GM23338 (cell line): ENCODE measurements around the gene VPS39. TPM values are rescaled to one million over a fixed set of nuclear protein-coding genes. Genes with fewer than 3 reads are reported as not detected.

Experiments
- ATAC-seq: fragments of 200-7000 bp; cut with Tn5 transposase; 3 replicates; pipeline ENCODE4 v1.9.1; 2020
- DNase-seq: peaks from one replicate; pipeline ENCODE4 v3.0.0-alpha.2; 2015; ENCODE audit warnings: low spot score
- H2AFZ ChIP-seq: fragments of 200-600 bp; sonication (generic); 2 replicates; pipeline ENCODE4 v1.8.0; 2016; ENCODE audit warnings: antibody characterized with exemption, mild to moderate bottlenecking, moderate library complexity
- H3F3A ChIP-seq: fragments of 200-600 bp; sonication (generic); replicated peaks from 2 replicates; pipeline ENCODE4 v1.8.0; 2017; ENCODE audit warnings: antibody characterized with exemption, mixed run types, low read depth
- H3K27ac ChIP-seq: fragments of 200-600 bp; sonication (generic); 2 replicates; pipeline ENCODE4 v1.6.1; 2016; ENCODE audit warnings: low read depth
- H3K27me3 ChIP-seq: fragments of 200-600 bp; sonication (generic); 2 replicates; pipeline ENCODE4 v1.8.0; 2016; ENCODE audit warnings: mild to moderate bottlenecking, mixed run types, moderate library complexity; ENCODE audit not compliant: insufficient read depth
- H3K36me3 ChIP-seq: fragments of 200-600 bp; sonication (generic); 2 replicates; pipeline ENCODE4 v1.8.0; 2016; ENCODE audit warnings: mild to moderate bottlenecking; ENCODE audit not compliant: insufficient read depth
- H3K4me1 ChIP-seq: fragments of 200-600 bp; sonication (generic); 2 replicates; pipeline ENCODE4 v1.8.0; 2016; ENCODE audit warnings: mild to moderate bottlenecking, moderate library complexity; ENCODE audit not compliant: insufficient read depth
- H3K4me2 ChIP-seq: fragments of 200-600 bp; sonication (generic); 2 replicates; pipeline ENCODE4 v1.7.1; 2017; ENCODE audit warnings: mixed run types
- H3K4me3 ChIP-seq: fragments of 200-600 bp; sonication (generic); 2 replicates; pipeline ENCODE4 v1.6.1; 2016; ENCODE audit warnings: mixed run types
- H3K79me2 ChIP-seq: fragments of 200-600 bp; sonication (generic); replicated peaks from 2 replicates; pipeline ENCODE4 v1.8.0; 2017; ENCODE audit warnings: mild to moderate bottlenecking; ENCODE audit not compliant: insufficient read depth
- H3K9me2 ChIP-seq: fragments of 200-600 bp; sonication (generic); 2 replicates; pipeline ENCODE4 v1.8.0; 2017; ENCODE audit not compliant: insufficient read depth
- H4K20me1 ChIP-seq: fragments of 200-600 bp; sonication (generic); replicated peaks from 2 replicates; pipeline ENCODE4 v1.8.0; 2017; ENCODE audit warnings: mild to moderate bottlenecking; ENCODE audit not compliant: insufficient read depth
- H3K27ac Mint-ChIP-seq: 2 replicates; pipeline ENCODE4 v1.8.0; 2020; ENCODE audit warnings: inconsistent platforms, mild to moderate bottlenecking, moderate library complexity, mixed read lengths
- H3K27me3 Mint-ChIP-seq: 3 replicates; pipeline ENCODE4 v1.8.0; 2022; ENCODE audit warnings: low read depth, mild to moderate bottlenecking, moderate library complexity, mixed read lengths, inconsistent platforms; ENCODE audit not compliant: insufficient read depth, poor library complexity
- H3K36me3 Mint-ChIP-seq: 3 replicates; pipeline ENCODE4 v1.8.0; 2021; ENCODE audit warnings: low read depth, mild to moderate bottlenecking, inconsistent platforms, moderate library complexity, mixed read lengths
- H3K4me1 Mint-ChIP-seq: 3 replicates; pipeline ENCODE4 v1.8.0; 2020; ENCODE audit warnings: mild to moderate bottlenecking, inconsistent platforms, mixed read lengths
- H3K4me3 Mint-ChIP-seq: 3 replicates; pipeline ENCODE4 v1.8.0; 2021; ENCODE audit warnings: moderate library complexity, mild to moderate bottlenecking, inconsistent platforms, mixed read lengths
- H3K9me3 Mint-ChIP-seq: 3 replicates; pipeline ENCODE4 v1.8.0; 2020; ENCODE audit warnings: moderate library complexity, mild to moderate bottlenecking, inconsistent platforms, mixed read lengths
- CREB1 ChIP-seq: fragments of 250-450 bp; sonication (Bioruptor Pico); IDR thresholded peaks from 2 replicates; pipeline ENCODE4 v1.5.0; 2020; ENCODE audit warnings: low read depth, mild to moderate bottlenecking, moderate library complexity
- CTCF ChIP-seq, 2 experiments: fragments of 200-600 bp in 1 of 2; sonication (generic) in 1 of 2; conservative IDR thresholded peaks; 2 replicates each; pipeline versions ENCODE4 v1.5.1 to v1.6.1; 2016 to 2017; ENCODE audit warnings: antibody characterized with exemption in 2 of 2, low read depth in 2 of 2, mild to moderate bottlenecking in 2 of 2, moderate library complexity in 1 of 2
- ETS1 ChIP-seq: IDR thresholded peaks from 2 replicates; pipeline ENCODE4 v1.6.1; 2016; ENCODE audit warnings: antibody characterized with exemption
- EZH2 ChIP-seq: fragments of 200-600 bp; sonication (generic); IDR thresholded peaks from one replicate; pipeline ENCODE4 v1.8.0; 2017; ENCODE audit warnings: antibody characterized with exemption, mild to moderate bottlenecking, low read depth; ENCODE audit not compliant: unreplicated experiment
- EZH2phosphoT487 ChIP-seq: fragments of 200-600 bp; sonication (generic); IDR thresholded peaks from one replicate; pipeline ENCODE4 v1.8.1; 2018; ENCODE audit warnings: antibody characterized with exemption; ENCODE audit not compliant: unreplicated experiment
- JUNB ChIP-seq: IDR thresholded peaks from one replicate; pipeline ENCODE4 v1.6.1; 2016; ENCODE audit warnings: antibody characterized with exemption; ENCODE audit not compliant: unreplicated experiment
- NANOG ChIP-seq: IDR thresholded peaks from 2 replicates; pipeline ENCODE4 v1.6.1; 2016; ENCODE audit warnings: antibody characterized with exemption, borderline replicate concordance
- POLR2AphosphoS5 ChIP-seq: IDR thresholded peaks from 2 replicates; pipeline ENCODE4 v1.6.1; 2016; ENCODE audit warnings: antibody characterized with exemption, low read depth
- REST ChIP-seq: IDR thresholded peaks from one replicate; pipeline ENCODE4 v1.6.1; 2018; ENCODE audit warnings: antibody characterized with exemption; ENCODE audit not compliant: unreplicated experiment
- STAT1 ChIP-seq: IDR thresholded peaks from one replicate; pipeline ENCODE4 v1.6.1; 2016; ENCODE audit warnings: antibody characterized with exemption; ENCODE audit not compliant: unreplicated experiment
- ZNF114 ChIP-seq: fragments of 250-450 bp; sonication (Bioruptor Pico); IDR thresholded peaks from 2 replicates; pipeline ENCODE4 v1.5.0; 2020; ENCODE audit warnings: mild to moderate bottlenecking, moderate library complexity
- ZNF331 ChIP-seq: fragments of 250-450 bp; sonication (Bioruptor Pico); IDR thresholded peaks from 2 replicates; pipeline ENCODE4 v1.5.0; 2020; ENCODE audit warnings: low read depth, mild to moderate bottlenecking, moderate library complexity
- ZNF462 ChIP-seq: fragments of 250-450 bp; sonication (Bioruptor Pico); IDR thresholded peaks from 2 replicates; pipeline ENCODE4 v1.5.0; 2020; ENCODE audit warnings: mild to moderate bottlenecking, moderate library complexity
- polyA plus RNA-seq: library from polyadenylated mRNA; unstranded; fragments of >200 nt; fragmentation: Nextera tagmentation; extraction: Ambion mirVana; gene quantifications from 2 replicates; pipeline ENCODE4 v1.2.1, GENCODE V29; 2016
- total RNA-seq: library from RNA; depleted of rRNA; stranded (reverse); fragments of >200 nt; shearing (Covaris generic); gene quantifications from 2 replicates; pipeline ENCODE4 v1.2.3, GENCODE V29; 2014

The VPS39 gene
- total and polyA plus RNA-seq, 2 experiments from 2014 or later: 14.9 to 45.1 TPM

- Mint-ChIP-seq H3K36me3 (no peaks in the 10 kb centered on the region), H3K27ac (no peak overlapping the region), H3K27me3 (peaks cover 4% of the 10 kb centered on the region), H3K4me3 (no peak overlapping the region), H3K4me1 (peaks cover 1% of the 10 kb centered on the region; the same call in 1 of the 3 replicates), H3K9me3 (peaks cover 15% of the 10 kb centered on the region; the same call in 2 of the 3 replicates)
- H3K9me2 ChIP-seq: no peaks in the 10 kb centered on the region
- H4K20me1 ChIP-seq: no peaks in the 10 kb centered on the region
- DNase-seq: no peak
- H2AFZ ChIP-seq: no peak overlapping the region
- TF ChIP-seq ZNF331 (CRISPR knock-in tag) (no peak), CTCF (conservative IDR thresholded peaks at IDR 0.05; ENCODE audit: low read depth in 2 of 2) (no peak), ZNF462 (no peak), STAT1 (no peak), EZH2 (no peak), ETS1 (no peak), POLR2AphosphoS5 (no peak), CREB1 (CRISPR knock-in tag) (no peak), REST (no peak), NANOG (no peak), JUNB (no peak), ZNF114 (no peak), EZH2phosphoT487 (no peak)
- no peaks in the 10 kb centered on the region for H3K79me2 ChIP-seq
- no peaks in the 10 kb centered on the region for H3F3A ChIP-seq
- no peak overlapping the region for H3K4me2 ChIP-seq
- H3K4me1 ChIP-seq: no peaks in the 10 kb centered on the region
- no peak for ATAC-seq
- no peaks in the 10 kb centered on the region for H3K27me3 ChIP-seq
- no peak overlapping the region for H3K27ac ChIP-seq
- H3K4me3 ChIP-seq: no peak overlapping the region
- H3K36me3 ChIP-seq: no peaks in the 10 kb centered on the region
Observed at GRCh38 chr15:42138968-42139386, 69.1 kb downstream of the VPS39 start.
